HG03432 (cell line): ENCODE results near the gene SENP1.
"Not testable (repeated sequence)": the region's sequence is repeated elsewhere in the genome, so short reads cannot be mapped to it uniquely, and the experiment has no call there.

ENCODE experiments used
- ATAC-seq: cut with Tn5 transposase; IDR thresholded peaks from one replicate; pipeline ENCODE4 v1.9.1; 2021; ENCODE audit warnings: mild to moderate bottlenecking, moderate library complexity; ENCODE audit not compliant: unreplicated experiment

The SENP1 gene

DNA sequence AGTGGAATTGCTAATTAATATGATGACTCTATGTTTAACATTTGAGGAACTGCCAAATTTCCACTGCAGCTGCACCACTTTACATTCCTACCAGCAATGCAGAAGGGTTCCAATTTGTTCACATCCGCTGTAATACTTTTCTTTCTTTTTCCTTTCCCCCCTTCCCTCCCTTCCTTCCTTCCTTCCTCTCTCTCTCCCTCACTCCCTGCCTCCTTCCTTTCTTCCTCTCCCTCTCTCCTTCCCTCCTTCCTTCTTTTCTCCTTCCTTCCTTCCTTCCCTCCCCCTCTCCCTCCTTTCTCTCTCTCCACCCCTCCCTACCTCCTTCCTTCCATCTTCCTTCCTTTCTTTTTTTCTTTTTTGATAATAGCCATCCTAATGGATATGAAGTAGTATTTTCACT is 10.1 kb upstream of the SENP1 start:
- ATAC-seq: no peak

DNA sequence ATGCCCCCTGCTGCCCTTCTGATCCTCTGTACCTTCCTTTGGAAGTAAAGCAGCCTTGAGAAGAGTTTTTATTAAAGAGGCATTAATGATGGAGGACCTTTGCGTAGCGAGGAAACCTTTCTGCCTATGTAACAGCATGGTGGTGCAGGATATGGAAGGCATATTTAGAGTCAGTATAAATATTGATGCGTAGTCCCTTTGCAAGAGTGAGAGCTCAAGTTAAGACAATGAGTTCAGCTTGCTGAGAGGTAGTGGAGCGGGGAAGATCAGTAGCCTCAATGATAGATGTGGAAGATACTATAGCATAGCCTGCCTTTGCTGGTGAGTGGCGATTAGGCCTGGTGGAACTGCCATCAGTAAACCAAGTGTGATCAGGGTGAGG is 5.4 kb upstream of the SENP1 start:
- ATAC-seq: not testable (repeated sequence)

DNA sequence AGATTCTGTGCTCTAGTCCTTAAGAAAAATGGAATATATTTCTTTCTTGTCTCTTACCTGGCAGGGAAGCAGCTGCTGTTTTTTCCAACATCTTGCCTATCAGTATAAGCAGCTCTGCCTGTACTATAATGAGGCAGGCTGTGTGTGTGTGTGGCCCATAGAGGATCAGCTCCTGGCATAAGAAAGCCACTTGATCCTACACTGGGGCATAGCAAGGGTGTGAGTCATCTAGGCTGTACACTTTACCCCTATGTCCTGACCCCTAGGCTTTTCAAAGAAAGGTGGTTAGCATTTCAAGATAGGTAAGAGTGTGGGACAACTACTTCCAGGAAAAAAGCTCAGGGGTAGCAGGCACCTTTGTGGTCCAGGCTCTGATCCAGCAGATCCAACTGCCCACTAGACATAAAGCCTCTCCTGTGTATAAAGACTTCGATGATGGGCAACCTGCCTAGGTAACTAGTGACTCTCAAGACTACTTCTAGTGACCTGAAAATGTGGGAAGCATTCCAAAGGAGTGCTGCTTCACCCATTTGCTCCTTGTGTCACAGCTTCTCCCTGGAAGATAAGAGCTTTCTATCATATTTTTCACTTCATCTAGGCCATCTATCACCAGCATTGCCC is 4.9 kb upstream of the SENP1 start:
- ATAC-seq: no peak

DNA sequence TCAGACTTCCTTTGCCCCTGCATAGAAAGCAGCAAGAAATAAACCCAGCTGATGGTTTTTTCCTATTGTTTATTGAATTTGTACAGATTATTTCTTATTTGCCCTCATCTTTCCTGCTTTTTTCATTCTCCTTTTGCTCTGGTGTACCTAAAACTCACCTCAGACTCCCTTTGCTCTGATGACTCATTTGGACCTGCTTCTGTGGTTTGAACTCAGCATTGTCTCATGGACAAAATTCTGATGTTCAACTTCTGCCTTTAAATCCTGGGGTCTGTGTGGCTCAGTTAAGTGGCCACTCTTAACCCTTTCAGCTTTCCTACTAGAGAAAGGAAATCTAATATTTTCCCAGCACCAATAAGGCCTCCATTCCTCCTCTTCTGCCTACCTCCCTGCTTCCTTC is 3.5 kb upstream of the SENP1 start:
- ATAC-seq: no peak

DNA sequence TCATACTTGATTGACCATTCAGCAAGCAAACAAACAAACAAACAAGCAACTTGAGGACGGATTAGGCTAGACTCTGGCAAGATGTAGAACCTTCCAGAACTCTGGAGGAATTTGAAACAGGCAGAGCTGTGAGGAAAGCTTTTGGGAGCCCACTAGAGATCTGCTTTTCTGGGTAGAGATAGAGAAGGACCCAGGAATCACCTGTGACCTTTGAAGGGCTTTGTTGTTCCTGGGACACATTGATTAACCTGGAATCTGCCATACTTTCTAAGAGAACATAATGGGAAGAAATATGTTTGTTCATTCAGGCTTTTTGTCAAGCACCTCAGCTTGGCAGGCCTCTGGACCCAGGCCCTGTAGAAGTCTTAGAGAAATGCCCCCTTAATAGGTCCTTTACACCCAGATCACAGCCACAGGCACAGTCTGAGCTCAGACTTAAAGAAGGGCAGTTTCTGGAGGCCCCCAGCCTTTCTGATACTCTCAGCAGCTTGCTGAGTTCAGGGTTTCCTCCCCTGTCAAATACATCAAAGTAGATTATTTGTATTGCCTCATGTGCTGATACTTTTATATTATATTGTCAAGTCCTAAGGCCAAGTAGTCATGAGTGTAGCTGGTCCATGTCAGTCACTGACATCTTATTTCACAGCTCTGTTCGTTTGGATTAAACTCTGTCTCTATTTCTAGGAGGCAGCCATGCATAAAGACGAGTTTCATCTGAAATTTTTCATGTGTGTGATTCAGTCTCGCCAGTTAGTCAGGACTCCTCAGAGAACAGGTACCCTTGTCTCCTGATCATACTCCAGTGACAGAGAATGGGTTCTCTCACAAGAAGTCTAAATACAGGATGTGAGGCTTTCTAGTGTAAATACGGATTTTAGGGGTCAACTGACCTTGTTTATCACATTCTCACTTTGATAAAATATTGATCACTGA is 1.1 kb upstream of the SENP1 start:
- no peak for ATAC-seq

DNA sequence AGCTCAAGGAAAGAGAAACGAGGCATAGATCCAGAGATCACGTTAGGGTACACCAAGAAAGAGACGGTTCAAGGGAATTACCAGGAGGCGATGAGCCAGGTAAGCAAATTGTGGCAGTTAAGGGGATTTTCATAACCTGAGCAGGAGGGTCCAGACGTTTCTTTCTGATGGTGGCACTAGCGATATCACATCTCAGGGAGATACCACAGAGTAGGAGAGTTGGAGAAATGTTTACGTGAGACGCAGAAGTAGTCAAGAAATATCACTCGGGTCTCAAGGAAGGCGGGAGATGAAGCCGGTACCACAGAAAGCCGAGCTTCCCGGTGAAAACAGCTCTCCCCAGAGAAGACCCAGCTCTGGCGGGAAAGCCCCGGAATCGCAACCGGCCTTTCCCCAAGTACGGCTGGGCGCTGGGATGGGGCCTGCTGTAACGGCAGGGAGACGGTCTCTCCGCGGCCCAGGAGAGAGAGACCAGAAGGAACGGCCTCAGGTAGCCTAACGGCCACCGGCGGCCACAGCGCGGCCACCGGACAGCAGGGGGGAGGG is 485 bp downstream of the SENP1 start:
- ATAC-seq: peak; percentile 40

DNA sequence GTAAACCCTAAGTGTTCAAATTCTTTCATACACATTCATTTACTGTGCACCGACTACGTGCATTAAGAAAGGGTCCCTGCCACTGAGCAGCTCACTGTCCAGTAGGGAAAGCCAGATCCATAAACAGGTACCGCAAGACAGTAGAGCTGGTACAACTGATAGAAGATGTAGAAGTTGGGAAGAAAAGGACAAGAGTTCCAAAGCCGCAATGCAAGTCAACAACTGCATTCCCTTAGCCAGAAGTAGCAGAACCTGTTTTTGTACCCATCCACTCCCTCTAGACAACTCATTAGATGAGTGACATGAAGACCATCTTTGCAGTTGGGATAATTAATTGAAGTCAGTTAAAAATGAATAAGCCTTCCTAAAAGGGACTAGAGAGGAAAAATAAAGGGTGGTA is 1.3 kb downstream of the SENP1 start:
- ATAC-seq: no peak

DNA sequence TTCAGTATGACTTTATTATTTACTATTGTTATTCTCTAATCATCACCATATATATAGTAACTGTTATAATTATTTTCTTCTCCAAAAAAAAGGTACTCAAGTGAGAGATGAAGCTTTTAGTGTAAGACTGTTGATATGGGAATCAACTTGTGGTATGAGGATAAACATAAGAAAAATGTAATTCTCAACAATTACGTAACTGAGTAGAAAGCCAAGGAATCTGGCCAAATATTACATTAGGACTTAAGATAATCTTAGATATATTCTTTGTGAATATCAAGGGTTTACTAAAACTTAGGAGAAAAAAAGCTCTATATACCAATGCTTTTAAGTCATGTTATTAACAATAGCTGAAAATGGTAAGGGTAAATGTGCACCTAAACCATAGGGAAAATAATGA is 13.3 kb downstream of the SENP1 start:
- no peak for ATAC-seq

DNA sequence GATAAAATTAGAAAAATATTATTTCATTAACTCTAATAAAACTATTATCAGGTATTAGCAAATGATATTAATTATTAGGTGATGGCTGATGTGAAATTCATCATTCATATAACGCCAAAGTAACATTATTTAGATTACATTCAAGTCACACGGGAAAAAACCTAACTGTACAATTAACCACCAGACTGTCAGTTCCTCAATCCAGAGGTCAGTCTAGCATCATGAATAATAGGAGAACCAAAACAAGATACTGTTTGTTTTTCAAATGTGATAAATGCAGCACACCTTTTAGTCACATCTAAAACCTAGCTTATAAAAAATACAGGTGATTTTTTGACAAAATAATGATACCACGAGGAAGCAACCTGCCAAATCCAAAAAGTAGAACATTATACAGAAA is 19.6 kb downstream of the SENP1 start:
- ATAC-seq: no peak

DNA sequence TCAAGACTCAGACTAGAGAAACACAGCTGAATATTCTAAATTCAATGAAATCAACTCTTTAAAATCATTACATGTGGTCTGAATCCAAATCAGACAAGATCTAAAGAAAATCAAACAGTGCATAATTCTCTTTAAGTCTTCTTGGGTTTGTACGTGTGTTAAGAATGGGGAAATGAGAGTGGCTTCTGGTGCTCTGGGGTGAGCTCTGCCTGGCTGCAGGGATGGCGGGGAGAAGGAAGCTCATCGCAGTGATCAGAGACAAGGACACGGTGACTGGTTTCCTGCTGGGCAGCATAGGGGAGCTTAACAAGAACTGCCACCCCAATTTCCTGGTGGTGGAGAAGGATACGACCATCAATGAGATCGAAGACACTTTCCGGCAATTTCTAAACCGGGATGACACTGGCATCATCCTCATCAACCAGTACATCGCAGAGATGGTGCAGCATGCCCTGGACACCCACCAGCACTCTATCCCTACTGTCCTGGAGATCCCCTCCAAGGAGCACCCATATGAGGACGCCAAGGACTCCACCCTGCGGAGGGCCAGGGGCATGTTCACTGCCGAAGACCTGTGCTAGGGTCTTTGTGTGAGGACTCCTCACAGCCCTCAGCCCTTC is 20.9 kb downstream of the SENP1 start:
- no peak for ATAC-seq

DNA sequence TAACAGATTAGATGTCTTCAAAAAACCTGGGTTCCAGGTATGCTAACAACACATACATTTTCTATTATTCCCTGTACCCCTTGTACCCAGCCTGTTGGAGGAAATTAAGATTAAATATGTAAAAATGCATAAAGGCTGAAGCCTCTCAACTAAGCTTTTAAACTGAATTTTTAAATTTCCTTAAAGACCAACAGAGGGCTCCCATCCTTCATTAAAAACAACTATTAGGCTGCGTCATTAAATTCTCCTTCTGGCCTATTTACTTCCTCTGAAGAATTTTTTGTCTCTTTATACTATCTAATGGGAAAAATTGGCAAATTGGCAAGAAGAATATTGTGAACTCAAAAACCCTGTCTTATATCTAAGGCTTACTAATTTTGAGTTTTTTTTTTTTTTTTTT is 21.8 kb downstream of the SENP1 start:
- ATAC-seq: no peak

DNA sequence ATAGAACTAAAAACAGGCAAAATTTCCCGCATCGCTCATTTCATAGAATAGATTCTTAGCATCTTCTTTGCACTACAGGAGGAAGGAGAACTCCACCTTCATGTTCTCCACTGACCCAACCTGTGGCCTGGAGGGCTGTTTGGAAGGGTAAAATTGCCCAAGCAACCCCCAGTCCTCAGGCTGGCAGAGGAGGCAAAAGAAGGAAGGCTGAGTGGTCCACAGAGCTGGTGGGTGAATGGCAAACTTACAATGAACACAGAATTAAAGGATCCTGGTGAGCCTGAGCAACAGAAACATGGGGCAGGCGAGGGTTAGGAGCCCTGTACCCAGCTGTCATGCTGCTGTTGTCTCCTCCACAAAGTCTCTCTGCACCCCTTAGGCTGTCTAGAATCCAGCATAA is 25.1 kb downstream of the SENP1 start:
- ATAC-seq: no peak

DNA sequence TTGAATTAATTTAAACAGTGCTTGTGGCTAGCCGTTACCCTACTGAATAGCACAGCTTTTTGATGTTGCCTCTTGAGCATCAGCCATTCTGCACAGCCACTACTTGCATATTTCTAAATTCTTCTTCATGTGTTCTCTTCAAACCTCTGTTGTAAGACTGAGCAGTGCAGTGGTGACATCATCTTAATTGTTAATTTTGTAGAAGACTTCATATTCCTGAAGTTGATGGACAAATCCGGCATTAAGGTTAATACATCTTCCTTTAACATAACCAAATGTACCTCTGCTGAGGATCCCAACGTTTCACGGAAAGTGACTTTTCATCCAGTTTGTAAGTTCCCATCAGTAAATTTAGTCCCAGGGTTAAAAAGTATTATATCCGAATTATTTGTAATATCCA is 25.6 kb downstream of the SENP1 start:
- ATAC-seq: no peak

DNA sequence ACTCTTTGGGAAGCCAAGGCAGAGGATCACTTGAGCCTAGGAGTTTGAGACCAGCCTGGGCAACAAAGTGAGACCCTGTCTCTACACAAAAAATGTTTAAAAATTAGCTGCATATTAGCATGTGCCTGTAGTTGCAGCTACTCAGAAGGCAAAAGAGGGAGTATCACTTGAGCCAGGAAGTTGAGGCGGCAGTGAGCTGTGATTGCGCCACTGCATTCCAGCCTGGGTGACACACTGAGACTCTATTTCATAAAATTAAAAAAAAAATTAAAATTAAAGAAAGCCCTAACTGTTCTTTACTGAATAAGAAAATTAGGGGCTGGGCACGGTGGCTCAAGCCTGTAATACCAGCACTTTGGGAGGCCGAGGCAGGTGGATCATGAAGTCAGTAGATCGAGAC is 27.0 kb downstream of the SENP1 start:
- ATAC-seq: no peak

DNA sequence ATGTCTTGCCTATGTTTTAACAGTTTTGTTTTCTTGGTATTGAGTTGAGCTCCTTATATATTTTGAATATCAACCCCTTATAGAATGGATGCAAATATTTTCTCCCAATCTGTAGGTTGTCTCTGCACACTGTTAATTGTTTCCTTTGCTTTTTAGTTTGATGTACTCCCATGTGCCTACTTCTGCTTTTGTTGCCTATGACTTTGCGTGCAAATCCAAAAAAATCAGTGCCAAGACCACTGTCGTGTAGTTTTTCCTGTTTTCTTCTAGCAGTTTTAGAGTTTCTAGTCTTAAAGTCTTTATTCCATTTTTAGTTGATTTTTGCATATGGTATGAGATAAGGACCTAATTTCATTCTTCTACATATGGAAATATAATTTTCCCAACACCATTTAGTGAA is 28.8 kb downstream of the SENP1 start:
- ATAC-seq: no peak

DNA sequence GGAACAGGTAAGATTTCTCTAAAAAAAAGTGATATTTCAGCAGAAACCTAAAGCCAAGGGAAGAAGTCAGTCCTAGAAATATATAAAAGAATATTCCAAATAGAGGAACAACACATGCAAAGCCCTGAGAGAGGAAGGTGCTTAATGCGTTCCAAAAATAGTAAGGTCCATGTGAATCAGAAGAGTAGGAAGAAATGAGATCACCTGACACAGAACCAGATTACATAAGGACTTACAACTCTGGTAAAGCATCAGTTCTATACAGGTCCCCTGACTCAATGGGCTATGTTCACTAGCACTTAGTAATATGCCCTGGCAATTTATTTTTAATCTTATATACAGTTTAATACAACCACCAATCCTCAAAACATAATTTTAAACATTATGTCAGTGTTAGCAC is 30.0 kb downstream of the SENP1 start:
- no peak for ATAC-seq

DNA sequence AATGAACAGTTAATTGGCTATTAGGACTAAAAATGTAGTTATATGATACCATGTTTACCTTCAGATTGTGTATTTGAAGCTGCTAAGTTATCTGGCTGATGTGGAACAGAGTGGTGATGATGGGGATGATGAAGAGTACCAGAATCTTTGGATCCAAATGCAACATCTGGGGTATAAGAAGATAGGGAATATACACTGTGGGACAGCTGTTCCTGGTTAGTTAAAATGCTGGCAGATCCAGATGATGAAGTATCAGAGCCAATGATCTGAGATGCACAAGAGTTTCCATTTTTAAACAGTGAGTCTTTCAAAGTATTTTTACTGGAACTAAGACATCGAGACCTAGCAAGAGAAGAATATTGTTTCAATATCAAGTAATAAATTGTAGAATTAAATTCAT is 31.6 kb downstream of the SENP1 start:
- no peak for ATAC-seq

DNA sequence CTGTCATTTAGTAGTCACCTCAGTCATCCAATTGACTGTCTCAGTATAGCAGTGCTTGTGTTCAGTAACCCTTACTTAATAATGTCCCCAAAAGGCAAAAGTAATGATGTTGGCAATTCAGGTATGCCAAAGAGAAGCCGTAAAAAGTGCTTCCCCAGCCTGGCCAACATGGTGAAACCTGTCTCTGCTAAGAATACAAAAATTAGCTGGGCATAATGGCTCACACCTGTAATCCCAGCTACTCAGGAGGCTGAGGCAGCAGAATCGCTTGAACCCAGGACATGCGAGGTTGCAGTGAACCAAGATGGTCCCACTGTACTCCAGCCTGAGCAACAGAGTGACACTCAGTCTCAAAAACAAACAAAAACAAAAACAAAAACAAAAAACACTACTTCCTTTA is 33.6 kb downstream of the SENP1 start:
- no peak for ATAC-seq

DNA sequence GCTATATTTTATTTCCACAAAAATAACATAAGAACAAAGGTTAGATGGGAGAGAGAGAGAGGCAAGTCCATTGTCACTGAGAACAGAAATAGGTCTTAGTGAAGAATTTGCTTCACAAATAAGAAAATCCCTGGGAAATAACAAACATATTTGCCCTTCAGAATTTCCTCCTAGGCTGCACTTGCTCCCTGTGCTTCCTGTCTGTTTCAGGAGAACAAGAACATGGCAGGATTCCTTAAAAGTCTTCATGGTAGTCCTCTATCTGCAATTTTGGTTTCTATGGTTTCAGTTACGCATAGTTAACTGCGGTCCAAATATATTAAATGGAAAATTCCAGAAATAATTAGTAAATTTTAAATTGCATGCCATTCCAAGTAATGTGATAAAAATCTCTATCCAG is 34.1 kb downstream of the SENP1 start:
- no peak for ATAC-seq

DNA sequence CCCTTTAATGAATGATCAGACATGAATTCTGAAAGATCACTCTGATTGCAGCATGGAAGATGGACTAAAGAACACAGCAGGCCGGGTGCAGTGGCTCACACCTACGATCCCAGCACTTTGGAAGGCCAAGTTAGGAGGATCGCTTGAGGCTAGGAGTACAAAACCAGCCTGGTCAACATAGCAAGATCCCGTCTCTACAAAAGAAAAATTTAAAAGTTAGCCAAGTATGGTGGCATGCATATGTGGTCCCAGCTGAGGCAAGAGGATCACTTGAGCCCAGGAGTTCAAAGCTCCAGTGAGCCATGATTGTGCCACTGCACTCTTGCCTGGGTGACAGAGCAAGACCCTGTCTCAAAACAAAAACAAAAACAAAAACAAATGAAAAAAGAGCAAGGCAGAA is 35.1 kb downstream of the SENP1 start:
- no peak for ATAC-seq

DNA sequence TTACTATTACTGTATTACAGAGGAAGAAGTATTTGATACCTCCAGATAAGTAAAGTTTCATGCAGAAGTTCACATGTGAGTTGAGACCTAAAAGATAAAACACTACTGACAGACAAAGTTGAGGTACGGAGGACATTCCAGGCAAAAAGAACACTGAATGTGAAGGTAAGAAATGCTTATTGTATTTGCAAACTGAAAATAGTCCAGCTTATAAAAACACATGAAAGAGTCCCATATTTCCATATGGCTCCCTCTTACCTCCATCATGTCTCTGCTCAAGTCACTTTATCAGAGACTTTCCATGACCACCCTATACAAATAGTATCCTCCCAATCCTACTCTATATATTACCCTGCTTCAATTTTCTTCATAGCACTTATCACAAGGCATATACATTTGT is 35.8 kb downstream of the SENP1 start:
- no peak for ATAC-seq

DNA sequence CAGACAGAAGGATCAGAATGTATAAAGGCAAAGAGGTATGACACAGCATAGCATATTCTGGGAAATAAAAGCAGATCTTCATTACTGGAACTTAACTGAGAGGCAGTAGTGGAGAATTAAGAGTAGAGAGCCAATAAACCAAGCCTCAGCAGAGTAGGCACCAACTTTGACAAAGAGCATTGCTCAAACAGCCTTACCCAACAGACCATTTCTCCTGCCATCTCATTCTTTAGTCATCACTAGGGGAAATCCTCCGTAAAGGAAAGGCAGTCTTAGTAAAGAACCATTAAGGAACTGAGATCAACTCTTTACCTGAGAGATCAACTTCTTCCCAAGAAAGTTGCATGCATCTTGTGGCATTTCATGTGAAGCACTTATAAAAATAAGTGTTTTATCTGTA is 36.6 kb downstream of the SENP1 start:
- no peak for ATAC-seq
